HEK293T (cell line): ENCODE measurements around the gene C3orf70.

Experiments
- BHLHE40 ChIP-seq: fragments of 450-650 bp; IDR thresholded peaks from 2 replicates; pipeline ENCODE4 v1.6.1; 2016; ENCODE audit warnings: mild to moderate bottlenecking, moderate library complexity, borderline replicate concordance
- ELF4 ChIP-seq: fragments of 450-650 bp; IDR thresholded peaks from 2 replicates; pipeline ENCODE4 v1.6.1; 2017; ENCODE audit warnings: antibody characterized with exemption
- FOXM1 ChIP-seq: fragments of 450-650 bp; IDR thresholded peaks from 2 replicates; pipeline ENCODE4 v1.6.1; 2017; ENCODE audit warnings: mild to moderate bottlenecking, borderline replicate concordance
- LEF1 ChIP-seq: fragments of 450-650 bp; IDR thresholded peaks from 2 replicates; pipeline ENCODE4 v1.6.1; 2017; ENCODE audit warnings: mild to moderate bottlenecking, borderline replicate concordance
- SP1 ChIP-seq: fragments of 450-650 bp; IDR thresholded peaks from 2 replicates; pipeline ENCODE4 v1.6.1; 2017
- SUZ12 ChIP-seq: fragments of 450-650 bp; IDR thresholded peaks from 2 replicates; pipeline ENCODE4 v1.6.1; 2016; ENCODE audit warnings: mild to moderate bottlenecking
- TARDBP ChIP-seq: fragments of 450-650 bp; IDR thresholded peaks from 2 replicates; pipeline ENCODE4 v1.6.1; 2016
- ZNF384 ChIP-seq: fragments of 450-650 bp; IDR thresholded peaks from 2 replicates; pipeline ENCODE4 v1.6.1; 2016

DNA sequence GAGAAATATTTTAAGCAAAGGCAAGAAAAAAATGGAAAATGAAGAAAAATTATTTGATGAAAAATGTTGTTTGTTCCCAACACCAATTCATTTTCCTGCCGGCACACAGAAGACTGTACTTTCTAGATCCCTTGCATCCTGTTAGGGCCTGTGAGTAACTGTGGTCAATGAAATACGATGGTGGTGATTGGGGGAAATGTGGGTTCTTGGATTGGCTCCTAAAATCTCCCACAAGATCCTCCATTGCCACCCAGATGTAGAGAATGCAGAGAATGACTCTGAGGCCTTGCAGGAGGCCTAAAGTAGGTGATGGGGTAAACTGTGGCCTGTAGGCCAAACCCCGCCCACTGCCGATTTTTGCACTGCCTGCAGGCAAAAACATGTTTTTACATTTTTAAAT, 46.3 kb upstream of the C3orf70 start:
- TF ChIP-seq FOXM1, result no peak
- no peak for TF ChIP-seq BHLHE40
- no peak for TF ChIP-seq ZNF384
- TF ChIP-seq LEF1, result no peak
- TF ChIP-seq SUZ12, result no peak
- no peak for TF ChIP-seq ELF4
- no peak for TF ChIP-seq TARDBP
- no peak for TF ChIP-seq SP1
